IMR-90 (cell line): ENCODE measurements around the gene RAPGEF3. TPM values are rescaled to one million over a fixed set of nuclear protein-coding genes. Genes with fewer than 3 reads are reported as not detected.

ENCODE experiments used
- ATAC-seq: fragments of 200-7000 bp; cut with Tn5 transposase; 2 replicates; pipeline ENCODE4 v1.9.1; 2020; ENCODE audit warnings: low read depth, mild to moderate bottlenecking, moderate library complexity
- BruUV-seq: library from RNA; stranded (reverse); fragments of 400-500 nt; replicated peaks from 2 replicates; lab custom pipeline; 2021; lab: Mats Ljungman, UMichigan
- CTCF ChIA-PET: fragments of 300-600 bp; formaldehyde crosslinking; extraction: SDS; loops from one replicate; lab custom pipeline; 2021; ENCODE audit warnings: antibody characterized with exemption; lab: Yijun Ruan, JAX
- POLR2A ChIA-PET: fragments of 300-600 bp; sonication (Branson Sonifier 250); formaldehyde crosslinking; loops from one replicate; lab custom pipeline; 2022; ENCODE audit warnings: antibody characterized with exemption; ENCODE audit not compliant: unreplicated experiment; lab: Charles Lee
- DNase-seq: peaks from one replicate; pipeline ENCODE4 v3.0.0; 2013
- H2AFZ ChIP-seq: replicated peaks from 2 replicates; pipeline ENCODE3; 2013; ENCODE audit warnings: low read length, mild to moderate bottlenecking; ENCODE audit not compliant: poor library complexity
- H2AK5ac ChIP-seq: 2 replicates; pipeline ENCODE4 v1.6.1; 2013; ENCODE audit warnings: low read depth, low read length, inconsistent platforms
- H2AK9ac ChIP-seq: replicated peaks from 2 replicates; pipeline ENCODE3; 2013; ENCODE audit warnings: mild to moderate bottlenecking, low read depth, low read length, moderate library complexity; ENCODE audit not compliant: poor library complexity
- H2BK120ac ChIP-seq: 2 replicates; pipeline ENCODE4 v1.6.1; 2013; ENCODE audit warnings: low read depth, low read length, inconsistent platforms
- H2BK15ac ChIP-seq: 3 replicates; pipeline ENCODE4 v1.6.1; 2013; ENCODE audit warnings: low read depth, low read length, inconsistent platforms
- H2BK20ac ChIP-seq: 2 replicates; pipeline ENCODE4 v1.6.1; 2013; ENCODE audit warnings: low read depth, mild to moderate bottlenecking, inconsistent platforms, low read length, moderate library complexity
- H2BK5ac ChIP-seq: 2 replicates; pipeline ENCODE4 v1.6.1; 2013; ENCODE audit warnings: mild to moderate bottlenecking, low read depth, low read length, inconsistent platforms; ENCODE audit not compliant: poor library complexity, severe bottlenecking
- H3K14ac ChIP-seq: replicated peaks from 2 replicates; pipeline ENCODE4 v1.6.1; 2013; ENCODE audit warnings: low read depth, low read length, inconsistent platforms
- H3K18ac ChIP-seq: 2 replicates; pipeline ENCODE4 v1.6.1; 2013; ENCODE audit warnings: low read depth, low read length, control low read depth
- H3K23ac ChIP-seq: 2 replicates; pipeline ENCODE4 v1.6.1; 2013; ENCODE audit warnings: low read depth, low read length, inconsistent platforms
- H3K27ac ChIP-seq: 2 replicates; pipeline ENCODE4 v1.5.1; 2013; ENCODE audit warnings: mild to moderate bottlenecking, control low read depth, low read length; ENCODE audit not compliant: insufficient read depth
- H3K27me3 ChIP-seq: 2 replicates; pipeline ENCODE4 v1.6.1; 2013; ENCODE audit warnings: low read length; ENCODE audit not compliant: control insufficient read depth, insufficient read depth
- H3K36me3 ChIP-seq: 2 replicates; pipeline ENCODE4 v1.6.1; 2013; ENCODE audit warnings: low read length, mixed read lengths; ENCODE audit not compliant: control insufficient read depth, insufficient read depth
- H3K4ac ChIP-seq: 2 replicates; pipeline ENCODE4 v1.6.1; 2013; ENCODE audit warnings: low read depth, low read length, inconsistent platforms
- H3K4me1 ChIP-seq: 2 replicates; pipeline ENCODE4 v1.6.1; 2013; ENCODE audit warnings: low read length, mixed read lengths; ENCODE audit not compliant: control insufficient read depth, insufficient read depth
- H3K4me2 ChIP-seq: 2 replicates; pipeline ENCODE4 v1.6.1; 2013; ENCODE audit warnings: low read depth, mild to moderate bottlenecking, control low read depth, low read length, moderate library complexity
- H3K4me3 ChIP-seq: 2 replicates; pipeline ENCODE4 v1.5.1; 2013; ENCODE audit warnings: low read depth, mild to moderate bottlenecking, control low read depth, low read length, moderate library complexity; ENCODE audit not compliant: insufficient read depth
- H3K56ac ChIP-seq: 2 replicates; pipeline ENCODE4 v1.6.1; 2013; ENCODE audit warnings: low read length, inconsistent platforms; ENCODE audit not compliant: insufficient read depth; ENCODE audit errors: extremely low read depth
- H3K79me1 ChIP-seq, 2 experiments: 2 replicates each; pipeline ENCODE4 v1.6.1; 2013; ENCODE audit warnings: low read length in 2 of 2, inconsistent platforms in 1 of 2, low read depth in 1 of 2
- H3K9ac ChIP-seq: 2 replicates; pipeline ENCODE4 v1.6.1; 2013; ENCODE audit warnings: low read depth, low read length, control low read depth
- H3K9me1 ChIP-seq: 2 replicates; pipeline ENCODE4 v1.6.1; 2013; ENCODE audit warnings: low read length, inconsistent platforms; ENCODE audit not compliant: insufficient read depth
- H3K9me3 ChIP-seq: 2 replicates; pipeline ENCODE4 v1.6.1; 2013; ENCODE audit warnings: low read length; ENCODE audit not compliant: control insufficient read depth, insufficient read depth
- H4K20me1 ChIP-seq: 2 replicates; pipeline ENCODE4 v1.6.1; 2013; ENCODE audit warnings: low read length, inconsistent platforms; ENCODE audit not compliant: insufficient read depth
- H4K5ac ChIP-seq: 2 replicates; pipeline ENCODE4 v1.6.1; 2013; ENCODE audit warnings: mild to moderate bottlenecking, low read depth, low read length, control low read depth
- H4K8ac ChIP-seq, 2 experiments: 2 replicates each; pipeline ENCODE4 v1.6.1; 2013; ENCODE audit warnings: low read depth in 2 of 2, low read length in 2 of 2, control low read depth in 1 of 2, inconsistent platforms in 1 of 2
- H4K91ac ChIP-seq: 2 replicates; pipeline ENCODE4 v1.6.1; 2013; ENCODE audit warnings: low read depth, low read length, inconsistent platforms; ENCODE audit not compliant: insufficient read depth
- BHLHE40 ChIP-seq: fragments of 150-350 bp; IDR thresholded peaks from 2 replicates; pipeline ENCODE4 v1.6.1; 2016; ENCODE audit warnings: mild to moderate bottlenecking, low read depth, low read length
- CEBPB ChIP-seq: IDR thresholded peaks from 2 replicates; pipeline ENCODE4 v1.6.1; 2012; ENCODE audit warnings: low read depth, low read length, improper control_type of control experiment
- CHD1 ChIP-seq: IDR thresholded peaks from 2 replicates; pipeline ENCODE4 v1.6.1; 2012; ENCODE audit warnings: low read depth, low read length, improper control_type of control experiment
- FOS ChIP-seq: fragments of 150-350 bp; IDR thresholded peaks from 2 replicates; pipeline ENCODE4 v1.6.1; 2016; ENCODE audit warnings: low read depth, low read length
- MAFK ChIP-seq: IDR thresholded peaks from 2 replicates; pipeline ENCODE4 v1.6.1; 2012; ENCODE audit warnings: low read depth, low read length, improper control_type of control experiment
- MXI1 ChIP-seq: IDR thresholded peaks from 2 replicates; pipeline ENCODE4 v1.6.1; 2012; ENCODE audit warnings: low read depth, mild to moderate bottlenecking, low read length, moderate library complexity, borderline replicate concordance
- POLR2A ChIP-seq: IDR thresholded peaks from 2 replicates; pipeline ENCODE4 v1.6.1; 2012; ENCODE audit warnings: mild to moderate bottlenecking, low read depth, low read length
- RAD21 ChIP-seq: IDR thresholded peaks from 2 replicates; pipeline ENCODE4 v1.6.1; 2012; ENCODE audit warnings: low read length, improper control_type of control experiment
- RCOR1 ChIP-seq: IDR thresholded peaks from 2 replicates; pipeline ENCODE4 v1.6.1; 2012; ENCODE audit warnings: mild to moderate bottlenecking, low read length, improper control_type of control experiment; ENCODE audit not compliant: insufficient replicate concordance
- RFX5 ChIP-seq: IDR thresholded peaks from 2 replicates; pipeline ENCODE4 v1.8.0; 2012; ENCODE audit warnings: low read depth, mild to moderate bottlenecking, low read length, moderate library complexity
- SMC3 ChIP-seq: fragments of 150-350 bp; IDR thresholded peaks from 2 replicates; pipeline ENCODE4 v1.6.1; 2016; ENCODE audit warnings: low read depth, mild to moderate bottlenecking, antibody characterized with exemption, low read length, moderate library complexity
- WGBS, 2 experiments: methylation state at CpG; one replicate each; pipeline versions ENCODE4 v1.1.5 to v1.1.7; 2013; ENCODE audit warnings: missing lambda C conversion rate in 2 of 2; ENCODE audit not compliant: insufficient read length in 1 of 2; ENCODE audit errors: extremely low coverage in 2 of 2; 5-methylcytosine and 5-hydroxymethylcytosine counted together
- dilution Hi-C: fragments of 300-500 bp; cut with HindIII; formaldehyde crosslinking; loops from one replicate; pipeline ENCODE4 v1.14.3; 2018; ENCODE audit warnings: low sequenced_read_pairs; ENCODE audit not compliant: unreplicated experiment
- in situ Hi-C: fragments of 300-500 bp; cut with MboI; formaldehyde crosslinking; loops from 3 replicates; pipeline ENCODE4 v1.14.3; 2019; ENCODE audit warnings: low sequenced_read_pairs, inconsistent platforms, mixed read lengths
- intact Hi-C: fragments of 100-400 bp; cut with micrococcal nuclease; formaldehyde crosslinking; loops from 2 replicates; pipeline ENCODE4 v1.10.0; 2022
- polyA plus RNA-seq, 3 experiments: library from polyadenylated mRNA; depleted of rRNA; stranded (reverse); fragments of >200 nt; gene quantifications; 2 replicates each; pipeline ENCODE4 v1.2.3, GENCODE V29; 2012; ENCODE audit warnings: low replicate concordance in 1 of 3
- total RNA-seq: library from RNA; depleted of rRNA; stranded (reverse); fragments of >200 nt; gene quantifications from 2 replicates; pipeline ENCODE4 v1.2.3, GENCODE V29; 2012
- TF ChIP-seq, protein P1 (sequence below): conservative IDR thresholded peaks from 2 replicates; pipeline ENCODE4 v1.5.1; 2012; ENCODE audit warnings: mild to moderate bottlenecking, low read depth, low read length, improper control_type of control experiment
- TF ChIP-seq, protein P2 (sequence below): fragments of 150-350 bp; IDR thresholded peaks from 2 replicates; pipeline ENCODE4 v1.6.1; 2017; ENCODE audit warnings: mild to moderate bottlenecking, antibody characterized with exemption, low read length, low read depth

The RAPGEF3 gene
- total and polyA plus RNA-seq, 2 of the 4 experiments (the other 2 are of a cell fraction), result 1.3 to 2.0 TPM

DNA sequence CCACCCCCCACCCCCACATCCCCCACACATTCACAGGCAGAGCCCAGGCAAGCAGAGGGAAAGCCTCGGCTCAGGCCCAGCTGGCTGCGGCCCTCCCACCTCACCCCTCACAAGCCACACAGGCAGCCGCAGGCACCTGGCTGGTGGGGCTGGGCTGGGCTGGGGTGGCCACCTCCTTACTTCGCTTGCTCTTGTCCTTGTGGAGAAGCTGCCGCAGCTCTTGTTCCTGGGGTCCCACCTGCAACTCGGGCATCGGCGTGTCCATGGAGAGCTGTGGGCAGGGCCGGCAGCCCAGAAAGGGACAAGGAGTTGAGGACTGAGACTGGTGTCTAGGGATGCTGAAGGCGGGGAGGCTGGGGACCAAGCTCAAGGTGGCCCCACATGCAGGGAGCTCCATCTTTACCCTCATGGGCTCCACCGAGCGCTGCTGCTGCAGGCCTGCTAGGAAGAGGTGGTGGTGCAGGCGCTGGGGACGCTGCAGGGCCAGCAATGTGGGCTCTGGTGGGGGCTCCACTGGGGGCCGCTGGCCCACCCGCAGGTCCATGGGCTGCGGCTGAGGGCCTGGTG lies 39.8 kb upstream of the RAPGEF3 start:
- H3K9ac ChIP-seq, result no peak overlapping the region
- peaks cover 10% of the 10 kb centered on the region; the same call in 1 of the 2 replicates for H3K9me1 ChIP-seq
- H3K23ac ChIP-seq, result no peak overlapping the region
- 98% methylated on average over 8 of the region's 17 CpGs; no CpG with 5 or more reads in 1 of the 2 experiments for WGBS, 2 experiments
- no peak overlapping the region for H2AFZ ChIP-seq
- H3K4me2 ChIP-seq, result no peak overlapping the region
- H3K4ac ChIP-seq, result no peak overlapping the region
- no peaks in the 10 kb centered on the region for H3K27me3 ChIP-seq
- no peak overlapping the region for H3K18ac ChIP-seq
- no peak overlapping the region for H2AK5ac ChIP-seq
- H3K14ac ChIP-seq, result no peak overlapping the region
- H4K20me1 ChIP-seq, result peaks cover 65% of the 10 kb centered on the region
- H3K4me1 ChIP-seq, result peaks cover 16% of the 10 kb centered on the region; the same call in 1 of the 2 replicates
- ChIA-PET CTCF (no interaction called here), POLR2A (no interaction called here)
- H4K8ac ChIP-seq, result no peak overlapping the region
- H3K56ac ChIP-seq, result no peak overlapping the region
- H2BK5ac ChIP-seq, result no peak overlapping the region
- H3K9me3 ChIP-seq, result no peaks in the 10 kb centered on the region
- H2BK20ac ChIP-seq, result no peak overlapping the region
- H2BK15ac ChIP-seq, result no peak overlapping the region
- no peak overlapping the region for H3K4me3 ChIP-seq
- no peak overlapping the region for H2AK9ac ChIP-seq
- DNase-seq (no peak), ATAC-seq (no peak)
- no TSS peak for BruUV-seq
- dilution Hi-C loops (no loop called here), in situ Hi-C loops (no loop called here), intact Hi-C loops (no loop called here)
- H2BK120ac ChIP-seq, result no peak overlapping the region
- peaks cover 51% of the 10 kb centered on the region for H3K36me3 ChIP-seq
- TF ChIP-seq CHD1, result no peak
- TF ChIP-seq BHLHE40, result no peak
- TF ChIP-seq MAFK, result no peak
- TF ChIP-seq, protein P1, sequence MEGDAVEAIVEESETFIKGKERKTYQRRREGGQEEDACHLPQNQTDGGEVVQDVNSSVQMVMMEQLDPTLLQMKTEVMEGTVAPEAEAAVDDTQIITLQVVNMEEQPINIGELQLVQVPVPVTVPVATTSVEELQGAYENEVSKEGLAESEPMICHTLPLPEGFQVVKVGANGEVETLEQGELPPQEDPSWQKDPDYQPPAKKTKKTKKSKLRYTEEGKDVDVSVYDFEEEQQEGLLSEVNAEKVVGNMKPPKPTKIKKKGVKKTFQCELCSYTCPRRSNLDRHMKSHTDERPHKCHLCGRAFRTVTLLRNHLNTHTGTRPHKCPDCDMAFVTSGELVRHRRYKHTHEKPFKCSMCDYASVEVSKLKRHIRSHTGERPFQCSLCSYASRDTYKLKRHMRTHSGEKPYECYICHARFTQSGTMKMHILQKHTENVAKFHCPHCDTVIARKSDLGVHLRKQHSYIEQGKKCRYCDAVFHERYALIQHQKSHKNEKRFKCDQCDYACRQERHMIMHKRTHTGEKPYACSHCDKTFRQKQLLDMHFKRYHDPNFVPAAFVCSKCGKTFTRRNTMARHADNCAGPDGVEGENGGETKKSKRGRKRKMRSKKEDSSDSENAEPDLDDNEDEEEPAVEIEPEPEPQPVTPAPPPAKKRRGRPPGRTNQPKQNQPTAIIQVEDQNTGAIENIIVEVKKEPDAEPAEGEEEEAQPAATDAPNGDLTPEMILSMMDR, result no peak
- no peak for TF ChIP-seq RAD21
- no peak for TF ChIP-seq CEBPB
- TF ChIP-seq MXI1, result no peak
- no peak for TF ChIP-seq RFX5
- TF ChIP-seq POLR2A, result no peak
- TF ChIP-seq SMC3, result no peak
- no peak for TF ChIP-seq RCOR1
- TF ChIP-seq, protein P2, sequence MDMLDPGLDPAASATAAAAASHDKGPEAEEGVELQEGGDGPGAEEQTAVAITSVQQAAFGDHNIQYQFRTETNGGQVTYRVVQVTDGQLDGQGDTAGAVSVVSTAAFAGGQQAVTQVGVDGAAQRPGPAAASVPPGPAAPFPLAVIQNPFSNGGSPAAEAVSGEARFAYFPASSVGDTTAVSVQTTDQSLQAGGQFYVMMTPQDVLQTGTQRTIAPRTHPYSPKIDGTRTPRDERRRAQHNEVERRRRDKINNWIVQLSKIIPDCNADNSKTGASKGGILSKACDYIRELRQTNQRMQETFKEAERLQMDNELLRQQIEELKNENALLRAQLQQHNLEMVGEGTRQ, result no peak
- TF ChIP-seq FOS, result no peak
- H3K79me1 ChIP-seq, result peaks cover 23 to 62% of the 10 kb centered on the region in 2 experiments
- no peak overlapping the region for H4K5ac ChIP-seq
- H4K91ac ChIP-seq, result no peak overlapping the region
- no peak overlapping the region for H3K27ac ChIP-seq
